HCT116 (cell line): Measurements from ENCODE around the gene CFAP46.

Experiments used
- EZH2 ChIP-seq: fragments of 200-600 bp; sonication (generic); IDR thresholded peaks from 2 replicates; pipeline ENCODE4 v1.6.1; 2017; ENCODE audit warnings: antibody characterized with exemption, mixed run types
- EZH2phosphoT487 ChIP-seq: fragments of 200-600 bp; IDR thresholded peaks from 2 replicates; pipeline ENCODE4 v1.6.1; 2018; ENCODE audit warnings: antibody characterized with exemption, borderline replicate concordance
- JUND ChIP-seq: IDR thresholded peaks from 2 replicates; pipeline ENCODE4 v1.6.1; 2012
- POLR2A ChIP-seq: IDR thresholded peaks from 2 replicates; pipeline ENCODE4 v1.7.0; 2011; ENCODE audit warnings: borderline replicate concordance; ENCODE audit not compliant: insufficient read depth, insufficient read length; ENCODE audit errors: extremely low read depth
- POLR2AphosphoS5 ChIP-seq: IDR thresholded peaks from 2 replicates; pipeline ENCODE4 v1.6.1; 2011; ENCODE audit warnings: mild to moderate bottlenecking, low read depth, low read length, moderate library complexity
- RAD21 ChIP-seq: IDR thresholded peaks from 2 replicates; pipeline ENCODE4 v1.6.1; 2012; ENCODE audit warnings: low read depth, mild to moderate bottlenecking
- SP1 ChIP-seq: IDR thresholded peaks from 2 replicates; pipeline ENCODE4 v1.6.1; 2012; ENCODE audit warnings: low read depth
- TCF7L2 ChIP-seq: IDR thresholded peaks from 2 replicates; pipeline ENCODE4 v1.7.0; 2011; ENCODE audit warnings: borderline replicate concordance, inconsistent platforms; ENCODE audit not compliant: insufficient read depth, insufficient read length; ENCODE audit errors: extremely low read depth
- ZFX ChIP-seq: fragments of 450-650 bp; IDR thresholded peaks from 2 replicates; pipeline ENCODE4 v1.6.1; 2017
- ZNF274 ChIP-seq: fragments of 200-500 bp; sonication (Bioruptor generic); IDR thresholded peaks from 2 replicates; pipeline ENCODE4 v1.6.1; 2014; ENCODE audit warnings: mild to moderate bottlenecking, low read depth, low read length, inconsistent platforms
- TF ChIP-seq, protein P1 (sequence below), 3 experiments: fragments of 200-600 bp in 1 of 3; sonication (generic) in 1 of 3; IDR thresholded peaks in 2 of 3; conservative IDR thresholded peaks in 1 of 3; 2 replicates each; pipeline ENCODE4 v1.5.1; 2012 to 2017; ENCODE audit warnings: low read depth in 2 of 3, low read length in 2 of 3, antibody characterized with exemption in 1 of 3, borderline replicate concordance in 1 of 3, control low read depth in 1 of 3, mild to moderate bottlenecking in 1 of 3, mixed read lengths in 1 of 3, mixed run types in 1 of 3, moderate library complexity in 1 of 3; ENCODE audit not compliant: insufficient read depth in 1 of 3
- TF ChIP-seq, protein P2 (sequence below): IDR thresholded peaks from 2 replicates; pipeline ENCODE4 v1.6.1; 2012
- TF ChIP-seq, protein P3 (sequence below): IDR thresholded peaks from 2 replicates; pipeline ENCODE4 v1.6.1; 2012; ENCODE audit warnings: low read depth
- TF ChIP-seq, protein P4 (sequence below): IDR thresholded peaks from 2 replicates; pipeline ENCODE4 v1.6.1; 2012

DNA sequence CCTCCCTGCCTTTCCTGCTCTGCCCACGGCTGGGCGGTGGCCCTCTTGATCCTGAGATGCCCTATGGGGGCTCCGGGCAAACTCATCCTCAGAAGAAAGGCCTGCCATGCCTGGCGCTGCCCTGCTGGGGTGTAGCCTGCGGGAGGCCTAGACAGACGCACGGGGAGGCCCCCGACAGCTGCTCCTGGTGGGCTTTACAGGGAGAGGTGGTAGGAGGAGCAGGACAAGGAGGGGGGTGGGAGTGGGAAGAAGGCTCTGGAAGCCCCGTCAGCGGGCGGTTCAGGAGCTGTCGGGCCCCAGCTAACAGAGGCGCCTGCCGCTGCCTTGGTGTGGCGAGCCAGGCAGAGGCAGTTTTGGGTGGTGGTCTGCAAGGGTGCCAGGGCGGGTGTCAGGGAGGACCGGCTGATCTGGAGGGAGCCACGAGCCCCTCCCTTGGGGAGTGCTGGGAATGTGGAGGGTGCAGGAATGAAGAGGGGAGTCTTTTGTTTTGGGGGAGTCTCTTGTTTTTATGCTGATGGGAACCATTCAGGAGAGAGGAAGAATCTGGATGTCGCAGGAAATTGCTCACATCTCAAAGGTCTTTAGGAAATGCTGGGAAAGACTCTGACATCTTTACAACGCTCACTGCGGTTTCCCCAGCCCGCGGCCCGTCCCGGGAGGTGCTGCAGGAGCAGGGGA, 63.5 kb downstream of the CFAP46 start:
- no peak for TF ChIP-seq EZH2
- TF ChIP-seq, protein P1, sequence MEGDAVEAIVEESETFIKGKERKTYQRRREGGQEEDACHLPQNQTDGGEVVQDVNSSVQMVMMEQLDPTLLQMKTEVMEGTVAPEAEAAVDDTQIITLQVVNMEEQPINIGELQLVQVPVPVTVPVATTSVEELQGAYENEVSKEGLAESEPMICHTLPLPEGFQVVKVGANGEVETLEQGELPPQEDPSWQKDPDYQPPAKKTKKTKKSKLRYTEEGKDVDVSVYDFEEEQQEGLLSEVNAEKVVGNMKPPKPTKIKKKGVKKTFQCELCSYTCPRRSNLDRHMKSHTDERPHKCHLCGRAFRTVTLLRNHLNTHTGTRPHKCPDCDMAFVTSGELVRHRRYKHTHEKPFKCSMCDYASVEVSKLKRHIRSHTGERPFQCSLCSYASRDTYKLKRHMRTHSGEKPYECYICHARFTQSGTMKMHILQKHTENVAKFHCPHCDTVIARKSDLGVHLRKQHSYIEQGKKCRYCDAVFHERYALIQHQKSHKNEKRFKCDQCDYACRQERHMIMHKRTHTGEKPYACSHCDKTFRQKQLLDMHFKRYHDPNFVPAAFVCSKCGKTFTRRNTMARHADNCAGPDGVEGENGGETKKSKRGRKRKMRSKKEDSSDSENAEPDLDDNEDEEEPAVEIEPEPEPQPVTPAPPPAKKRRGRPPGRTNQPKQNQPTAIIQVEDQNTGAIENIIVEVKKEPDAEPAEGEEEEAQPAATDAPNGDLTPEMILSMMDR (IDR thresholded peaks at IDR 0.05 in 2 of 3, conservative IDR thresholded peaks at IDR 0.05 in 1 of 3; ENCODE audit: borderline replicate concordance in 1 of 3, insufficient read depth in 1 of 3, low read depth in 2 of 3, low read length in 2 of 3): no peak
- TF ChIP-seq RAD21: no peak
- TF ChIP-seq, protein P2, sequence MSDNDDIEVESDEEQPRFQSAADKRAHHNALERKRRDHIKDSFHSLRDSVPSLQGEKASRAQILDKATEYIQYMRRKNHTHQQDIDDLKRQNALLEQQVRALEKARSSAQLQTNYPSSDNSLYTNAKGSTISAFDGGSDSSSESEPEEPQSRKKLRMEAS: no peak
- no peak for TF ChIP-seq POLR2A
- no peak for TF ChIP-seq POLR2AphosphoS5
- no peak for TF ChIP-seq EZH2phosphoT487
- TF ChIP-seq TCF7L2: no peak
- no peak for TF ChIP-seq SP1
- TF ChIP-seq JUND: no peak
- TF ChIP-seq ZFX: no peak
- no peak for TF ChIP-seq ZNF274
- TF ChIP-seq, protein P3, sequence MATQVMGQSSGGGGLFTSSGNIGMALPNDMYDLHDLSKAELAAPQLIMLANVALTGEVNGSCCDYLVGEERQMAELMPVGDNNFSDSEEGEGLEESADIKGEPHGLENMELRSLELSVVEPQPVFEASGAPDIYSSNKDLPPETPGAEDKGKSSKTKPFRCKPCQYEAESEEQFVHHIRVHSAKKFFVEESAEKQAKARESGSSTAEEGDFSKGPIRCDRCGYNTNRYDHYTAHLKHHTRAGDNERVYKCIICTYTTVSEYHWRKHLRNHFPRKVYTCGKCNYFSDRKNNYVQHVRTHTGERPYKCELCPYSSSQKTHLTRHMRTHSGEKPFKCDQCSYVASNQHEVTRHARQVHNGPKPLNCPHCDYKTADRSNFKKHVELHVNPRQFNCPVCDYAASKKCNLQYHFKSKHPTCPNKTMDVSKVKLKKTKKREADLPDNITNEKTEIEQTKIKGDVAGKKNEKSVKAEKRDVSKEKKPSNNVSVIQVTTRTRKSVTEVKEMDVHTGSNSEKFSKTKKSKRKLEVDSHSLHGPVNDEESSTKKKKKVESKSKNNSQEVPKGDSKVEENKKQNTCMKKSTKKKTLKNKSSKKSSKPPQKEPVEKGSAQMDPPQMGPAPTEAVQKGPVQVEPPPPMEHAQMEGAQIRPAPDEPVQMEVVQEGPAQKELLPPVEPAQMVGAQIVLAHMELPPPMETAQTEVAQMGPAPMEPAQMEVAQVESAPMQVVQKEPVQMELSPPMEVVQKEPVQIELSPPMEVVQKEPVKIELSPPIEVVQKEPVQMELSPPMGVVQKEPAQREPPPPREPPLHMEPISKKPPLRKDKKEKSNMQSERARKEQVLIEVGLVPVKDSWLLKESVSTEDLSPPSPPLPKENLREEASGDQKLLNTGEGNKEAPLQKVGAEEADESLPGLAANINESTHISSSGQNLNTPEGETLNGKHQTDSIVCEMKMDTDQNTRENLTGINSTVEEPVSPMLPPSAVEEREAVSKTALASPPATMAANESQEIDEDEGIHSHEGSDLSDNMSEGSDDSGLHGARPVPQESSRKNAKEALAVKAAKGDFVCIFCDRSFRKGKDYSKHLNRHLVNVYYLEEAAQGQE: no peak
- TF ChIP-seq, protein P4, sequence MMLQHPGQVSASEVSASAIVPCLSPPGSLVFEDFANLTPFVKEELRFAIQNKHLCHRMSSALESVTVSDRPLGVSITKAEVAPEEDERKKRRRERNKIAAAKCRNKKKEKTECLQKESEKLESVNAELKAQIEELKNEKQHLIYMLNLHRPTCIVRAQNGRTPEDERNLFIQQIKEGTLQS: no peak
